GM12874 (cell line): Measurements from ENCODE around the gene ZKSCAN2.

Source experiments
- TF ChIP-seq, protein P1 (sequence below): IDR thresholded peaks from 2 replicates; pipeline ENCODE4 v1.5.1; 2011; ENCODE audit warnings: low read depth, mild to moderate bottlenecking, control low read depth, low read length, moderate library complexity; ENCODE audit not compliant: insufficient read depth

Gene ZKSCAN2

DNA sequence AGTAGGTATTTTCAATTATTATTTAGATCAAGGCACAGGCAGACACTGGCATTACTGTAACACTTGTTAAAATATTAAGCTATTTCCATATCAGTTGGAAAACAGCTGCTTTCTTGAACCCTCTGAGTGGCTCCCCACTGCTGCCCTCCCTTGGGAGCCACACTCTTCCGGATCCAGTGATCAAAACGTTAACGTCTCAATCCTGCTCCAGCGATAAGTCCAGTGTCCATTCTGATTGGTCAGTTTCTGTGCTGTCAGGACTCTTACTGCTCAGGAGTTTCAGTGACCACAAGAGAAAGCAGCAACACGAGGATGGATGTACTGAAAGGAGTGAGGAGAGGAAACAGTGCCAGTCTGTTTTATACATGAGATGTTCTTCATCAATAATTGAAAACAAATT is 13.8 kb upstream of the ZKSCAN2 start:
- TF ChIP-seq, protein P1, sequence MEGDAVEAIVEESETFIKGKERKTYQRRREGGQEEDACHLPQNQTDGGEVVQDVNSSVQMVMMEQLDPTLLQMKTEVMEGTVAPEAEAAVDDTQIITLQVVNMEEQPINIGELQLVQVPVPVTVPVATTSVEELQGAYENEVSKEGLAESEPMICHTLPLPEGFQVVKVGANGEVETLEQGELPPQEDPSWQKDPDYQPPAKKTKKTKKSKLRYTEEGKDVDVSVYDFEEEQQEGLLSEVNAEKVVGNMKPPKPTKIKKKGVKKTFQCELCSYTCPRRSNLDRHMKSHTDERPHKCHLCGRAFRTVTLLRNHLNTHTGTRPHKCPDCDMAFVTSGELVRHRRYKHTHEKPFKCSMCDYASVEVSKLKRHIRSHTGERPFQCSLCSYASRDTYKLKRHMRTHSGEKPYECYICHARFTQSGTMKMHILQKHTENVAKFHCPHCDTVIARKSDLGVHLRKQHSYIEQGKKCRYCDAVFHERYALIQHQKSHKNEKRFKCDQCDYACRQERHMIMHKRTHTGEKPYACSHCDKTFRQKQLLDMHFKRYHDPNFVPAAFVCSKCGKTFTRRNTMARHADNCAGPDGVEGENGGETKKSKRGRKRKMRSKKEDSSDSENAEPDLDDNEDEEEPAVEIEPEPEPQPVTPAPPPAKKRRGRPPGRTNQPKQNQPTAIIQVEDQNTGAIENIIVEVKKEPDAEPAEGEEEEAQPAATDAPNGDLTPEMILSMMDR: no peak

GRCh38 chr16:25270577-25270976 is 12.9 kb upstream of the ZKSCAN2 start:
- TF ChIP-seq, protein P1: no peak

- TF ChIP-seq, protein P1: no peak
These were observed 12.2 kb upstream of the ZKSCAN2 start for GRCh38 chr16:25269879-25270278.

DNA sequence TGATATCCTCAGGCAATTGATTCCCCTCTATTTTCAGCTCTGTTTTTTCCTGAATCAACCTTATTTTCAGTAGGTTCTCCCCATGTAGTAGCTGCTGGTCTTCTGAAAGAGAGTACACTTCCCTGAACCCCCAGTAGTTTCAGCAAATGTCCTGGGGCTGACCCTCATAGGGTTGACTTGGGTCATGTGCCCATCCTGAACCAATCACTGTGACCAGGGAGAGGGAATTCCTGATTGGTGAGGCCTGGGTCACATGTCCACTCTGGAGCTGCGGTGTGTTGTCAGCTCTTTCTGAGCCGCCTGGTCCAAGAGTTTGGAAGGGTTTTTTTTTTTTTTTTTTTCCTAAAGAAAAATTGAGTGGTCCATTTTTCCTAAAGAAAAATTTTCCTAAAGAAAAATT is 8.3 kb upstream of the ZKSCAN2 start:
- TF ChIP-seq, protein P1: no peak

GRCh38 chr16:25264597-25264996 is 7.0 kb upstream of the ZKSCAN2 start:
- TF ChIP-seq, protein P1: no peak

DNA sequence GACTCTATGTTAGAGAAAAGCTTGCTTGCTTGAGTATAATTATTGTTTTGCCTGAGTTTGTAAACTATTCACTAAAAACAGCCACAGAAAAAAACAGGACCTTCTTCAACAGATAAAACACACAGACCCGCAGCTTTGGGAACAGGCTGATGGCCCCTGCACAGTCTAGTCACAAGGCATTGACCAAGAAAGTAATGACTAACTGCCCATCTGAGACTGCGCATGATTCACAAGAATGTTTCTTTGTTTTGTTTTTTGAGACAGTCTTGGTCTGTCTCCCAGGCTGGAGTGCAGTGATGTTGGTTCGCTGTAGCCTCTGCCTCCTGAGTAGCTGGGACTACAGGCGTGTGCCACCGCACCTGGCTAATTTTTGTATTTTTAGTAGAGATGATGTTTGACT is 2.8 kb upstream of the ZKSCAN2 start:
- TF ChIP-seq, protein P1: no peak

GRCh38 chr16:25258861-25259179 is 1.2 kb upstream of the ZKSCAN2 start:
- TF ChIP-seq, protein P1: no peak
